Measurements from ENCODE around the gene UBLCP1.

- TF ChIP-seq EZH2 (IDR thresholded peaks at IDR 0.05) = no peak
- no peak for TF ChIP-seq POLR2AphosphoS5 (IDR thresholded peaks at IDR 0.05; ENCODE audit: borderline replicate concordance, low read depth, low read length)
- TF ChIP-seq FOXP2 (optimal IDR thresholded peaks at IDR 0.05; ENCODE audit: control extremely low read depth, extremely low read length, insufficient read depth) = no peak
Measured at GRCh38 chr5:159319832-159320231, 56.7 kb downstream of the UBLCP1 start.
